IMR-90 (cell line): Measurements from ENCODE around the gene DUOX1. TPM values are rescaled to one million over a fixed set of nuclear protein-coding genes. Genes with fewer than 3 reads are reported as not detected.

ENCODE experiments used
- ATAC-seq: fragments of 200-7000 bp; cut with Tn5 transposase; 2 replicates; pipeline ENCODE4 v1.9.1; 2020; ENCODE audit warnings: low read depth, mild to moderate bottlenecking, moderate library complexity
- BruUV-seq: library from RNA; stranded (reverse); fragments of 400-500 nt; replicated peaks from 2 replicates; lab custom pipeline; 2021; lab: Mats Ljungman, UMichigan
- CTCF ChIA-PET: fragments of 300-600 bp; formaldehyde crosslinking; extraction: SDS; loops from one replicate; lab custom pipeline; 2021; ENCODE audit warnings: antibody characterized with exemption; lab: Yijun Ruan, JAX
- POLR2A ChIA-PET: fragments of 300-600 bp; sonication (Branson Sonifier 250); formaldehyde crosslinking; loops from one replicate; lab custom pipeline; 2022; ENCODE audit warnings: antibody characterized with exemption; ENCODE audit not compliant: unreplicated experiment; lab: Charles Lee
- DNase-seq: peaks from one replicate; pipeline ENCODE4 v3.0.0; 2013
- H2AFZ ChIP-seq: replicated peaks from 2 replicates; pipeline ENCODE3; 2013; ENCODE audit warnings: low read length, mild to moderate bottlenecking; ENCODE audit not compliant: poor library complexity
- H2AK5ac ChIP-seq: 2 replicates; pipeline ENCODE4 v1.6.1; 2013; ENCODE audit warnings: low read depth, low read length, inconsistent platforms
- H2AK9ac ChIP-seq: replicated peaks from 2 replicates; pipeline ENCODE3; 2013; ENCODE audit warnings: mild to moderate bottlenecking, low read depth, low read length, moderate library complexity; ENCODE audit not compliant: poor library complexity
- H2BK120ac ChIP-seq: 2 replicates; pipeline ENCODE4 v1.6.1; 2013; ENCODE audit warnings: low read depth, low read length, inconsistent platforms
- H2BK15ac ChIP-seq: 3 replicates; pipeline ENCODE4 v1.6.1; 2013; ENCODE audit warnings: low read depth, low read length, inconsistent platforms
- H2BK20ac ChIP-seq: 2 replicates; pipeline ENCODE4 v1.6.1; 2013; ENCODE audit warnings: low read depth, mild to moderate bottlenecking, inconsistent platforms, low read length, moderate library complexity
- H2BK5ac ChIP-seq: 2 replicates; pipeline ENCODE4 v1.6.1; 2013; ENCODE audit warnings: mild to moderate bottlenecking, low read depth, low read length, inconsistent platforms; ENCODE audit not compliant: poor library complexity, severe bottlenecking
- H3K14ac ChIP-seq: replicated peaks from 2 replicates; pipeline ENCODE4 v1.6.1; 2013; ENCODE audit warnings: low read depth, low read length, inconsistent platforms
- H3K18ac ChIP-seq: 2 replicates; pipeline ENCODE4 v1.6.1; 2013; ENCODE audit warnings: low read depth, low read length, control low read depth
- H3K23ac ChIP-seq: 2 replicates; pipeline ENCODE4 v1.6.1; 2013; ENCODE audit warnings: low read depth, low read length, inconsistent platforms
- H3K27ac ChIP-seq: 2 replicates; pipeline ENCODE4 v1.5.1; 2013; ENCODE audit warnings: mild to moderate bottlenecking, control low read depth, low read length; ENCODE audit not compliant: insufficient read depth
- H3K27me3 ChIP-seq: 2 replicates; pipeline ENCODE4 v1.6.1; 2013; ENCODE audit warnings: low read length; ENCODE audit not compliant: control insufficient read depth, insufficient read depth
- H3K36me3 ChIP-seq: 2 replicates; pipeline ENCODE4 v1.6.1; 2013; ENCODE audit warnings: low read length, mixed read lengths; ENCODE audit not compliant: control insufficient read depth, insufficient read depth
- H3K4ac ChIP-seq: 2 replicates; pipeline ENCODE4 v1.6.1; 2013; ENCODE audit warnings: low read depth, low read length, inconsistent platforms
- H3K4me1 ChIP-seq: 2 replicates; pipeline ENCODE4 v1.6.1; 2013; ENCODE audit warnings: low read length, mixed read lengths; ENCODE audit not compliant: control insufficient read depth, insufficient read depth
- H3K4me2 ChIP-seq: 2 replicates; pipeline ENCODE4 v1.6.1; 2013; ENCODE audit warnings: low read depth, mild to moderate bottlenecking, control low read depth, low read length, moderate library complexity
- H3K4me3 ChIP-seq: 2 replicates; pipeline ENCODE4 v1.5.1; 2013; ENCODE audit warnings: low read depth, mild to moderate bottlenecking, control low read depth, low read length, moderate library complexity; ENCODE audit not compliant: insufficient read depth
- H3K56ac ChIP-seq: 2 replicates; pipeline ENCODE4 v1.6.1; 2013; ENCODE audit warnings: low read length, inconsistent platforms; ENCODE audit not compliant: insufficient read depth; ENCODE audit errors: extremely low read depth
- H3K79me1 ChIP-seq, 2 experiments: 2 replicates each; pipeline ENCODE4 v1.6.1; 2013; ENCODE audit warnings: low read length in 2 of 2, inconsistent platforms in 1 of 2, low read depth in 1 of 2
- H3K9ac ChIP-seq: 2 replicates; pipeline ENCODE4 v1.6.1; 2013; ENCODE audit warnings: low read depth, low read length, control low read depth
- H3K9me1 ChIP-seq: 2 replicates; pipeline ENCODE4 v1.6.1; 2013; ENCODE audit warnings: low read length, inconsistent platforms; ENCODE audit not compliant: insufficient read depth
- H3K9me3 ChIP-seq: 2 replicates; pipeline ENCODE4 v1.6.1; 2013; ENCODE audit warnings: low read length; ENCODE audit not compliant: control insufficient read depth, insufficient read depth
- H4K20me1 ChIP-seq: 2 replicates; pipeline ENCODE4 v1.6.1; 2013; ENCODE audit warnings: low read length, inconsistent platforms; ENCODE audit not compliant: insufficient read depth
- H4K5ac ChIP-seq: 2 replicates; pipeline ENCODE4 v1.6.1; 2013; ENCODE audit warnings: mild to moderate bottlenecking, low read depth, low read length, control low read depth
- H4K8ac ChIP-seq, 2 experiments: 2 replicates each; pipeline ENCODE4 v1.6.1; 2013; ENCODE audit warnings: low read depth in 2 of 2, low read length in 2 of 2, control low read depth in 1 of 2, inconsistent platforms in 1 of 2
- H4K91ac ChIP-seq: 2 replicates; pipeline ENCODE4 v1.6.1; 2013; ENCODE audit warnings: low read depth, low read length, inconsistent platforms; ENCODE audit not compliant: insufficient read depth
- BHLHE40 ChIP-seq: fragments of 150-350 bp; IDR thresholded peaks from 2 replicates; pipeline ENCODE4 v1.6.1; 2016; ENCODE audit warnings: mild to moderate bottlenecking, low read depth, low read length
- CEBPB ChIP-seq: IDR thresholded peaks from 2 replicates; pipeline ENCODE4 v1.6.1; 2012; ENCODE audit warnings: low read depth, low read length, improper control_type of control experiment
- CHD1 ChIP-seq: IDR thresholded peaks from 2 replicates; pipeline ENCODE4 v1.6.1; 2012; ENCODE audit warnings: low read depth, low read length, improper control_type of control experiment
- FOS ChIP-seq: fragments of 150-350 bp; IDR thresholded peaks from 2 replicates; pipeline ENCODE4 v1.6.1; 2016; ENCODE audit warnings: low read depth, low read length
- MAFK ChIP-seq: IDR thresholded peaks from 2 replicates; pipeline ENCODE4 v1.6.1; 2012; ENCODE audit warnings: low read depth, low read length, improper control_type of control experiment
- MAZ ChIP-seq: IDR thresholded peaks from 2 replicates; pipeline ENCODE4 v1.6.1; 2012; ENCODE audit warnings: low read depth, mild to moderate bottlenecking, low read length, improper control_type of control experiment, moderate library complexity, borderline replicate concordance
- MXI1 ChIP-seq: IDR thresholded peaks from 2 replicates; pipeline ENCODE4 v1.6.1; 2012; ENCODE audit warnings: low read depth, mild to moderate bottlenecking, low read length, moderate library complexity, borderline replicate concordance
- NFE2L2 ChIP-seq: fragments of 150-350 bp; IDR thresholded peaks from 2 replicates; pipeline ENCODE4 v1.6.1; 2016; ENCODE audit warnings: low read depth, mild to moderate bottlenecking, low read length
- POLR2A ChIP-seq: IDR thresholded peaks from 2 replicates; pipeline ENCODE4 v1.6.1; 2012; ENCODE audit warnings: mild to moderate bottlenecking, low read depth, low read length
- RAD21 ChIP-seq: IDR thresholded peaks from 2 replicates; pipeline ENCODE4 v1.6.1; 2012; ENCODE audit warnings: low read length, improper control_type of control experiment
- RCOR1 ChIP-seq: IDR thresholded peaks from 2 replicates; pipeline ENCODE4 v1.6.1; 2012; ENCODE audit warnings: mild to moderate bottlenecking, low read length, improper control_type of control experiment; ENCODE audit not compliant: insufficient replicate concordance
- RFX5 ChIP-seq: IDR thresholded peaks from 2 replicates; pipeline ENCODE4 v1.8.0; 2012; ENCODE audit warnings: low read depth, mild to moderate bottlenecking, low read length, moderate library complexity
- SMC3 ChIP-seq: fragments of 150-350 bp; IDR thresholded peaks from 2 replicates; pipeline ENCODE4 v1.6.1; 2016; ENCODE audit warnings: low read depth, mild to moderate bottlenecking, antibody characterized with exemption, low read length, moderate library complexity
- WGBS, 2 experiments: methylation state at CpG; one replicate each; pipeline versions ENCODE4 v1.1.5 to v1.1.7; 2013; ENCODE audit warnings: missing lambda C conversion rate in 2 of 2; ENCODE audit not compliant: insufficient read length in 1 of 2; ENCODE audit errors: extremely low coverage in 2 of 2; 5-methylcytosine and 5-hydroxymethylcytosine counted together
- dilution Hi-C: fragments of 300-500 bp; cut with HindIII; formaldehyde crosslinking; loops from one replicate; pipeline ENCODE4 v1.14.3; 2018; ENCODE audit warnings: low sequenced_read_pairs; ENCODE audit not compliant: unreplicated experiment
- in situ Hi-C: fragments of 300-500 bp; cut with MboI; formaldehyde crosslinking; loops from 3 replicates; pipeline ENCODE4 v1.14.3; 2019; ENCODE audit warnings: low sequenced_read_pairs, inconsistent platforms, mixed read lengths
- intact Hi-C: fragments of 100-400 bp; cut with micrococcal nuclease; formaldehyde crosslinking; loops from 2 replicates; pipeline ENCODE4 v1.10.0; 2022
- polyA plus RNA-seq, 3 experiments: library from polyadenylated mRNA; depleted of rRNA; stranded (reverse); fragments of >200 nt; gene quantifications; 2 replicates each; pipeline ENCODE4 v1.2.3, GENCODE V29; 2012; ENCODE audit warnings: low replicate concordance in 1 of 3
- total RNA-seq: library from RNA; depleted of rRNA; stranded (reverse); fragments of >200 nt; gene quantifications from 2 replicates; pipeline ENCODE4 v1.2.3, GENCODE V29; 2012
- TF ChIP-seq, protein P1 (sequence below): conservative IDR thresholded peaks from 2 replicates; pipeline ENCODE4 v1.5.1; 2012; ENCODE audit warnings: mild to moderate bottlenecking, low read depth, low read length, improper control_type of control experiment
- TF ChIP-seq, protein P2 (sequence below): fragments of 150-350 bp; IDR thresholded peaks from 2 replicates; pipeline ENCODE4 v1.6.1; 2016; ENCODE audit warnings: low read depth, mild to moderate bottlenecking, low read length, moderate library complexity, borderline replicate concordance

DUOX1 gene
- total and polyA plus RNA-seq, 2 of the 4 experiments (the other 2 are of a cell fraction), result not detected

DNA sequence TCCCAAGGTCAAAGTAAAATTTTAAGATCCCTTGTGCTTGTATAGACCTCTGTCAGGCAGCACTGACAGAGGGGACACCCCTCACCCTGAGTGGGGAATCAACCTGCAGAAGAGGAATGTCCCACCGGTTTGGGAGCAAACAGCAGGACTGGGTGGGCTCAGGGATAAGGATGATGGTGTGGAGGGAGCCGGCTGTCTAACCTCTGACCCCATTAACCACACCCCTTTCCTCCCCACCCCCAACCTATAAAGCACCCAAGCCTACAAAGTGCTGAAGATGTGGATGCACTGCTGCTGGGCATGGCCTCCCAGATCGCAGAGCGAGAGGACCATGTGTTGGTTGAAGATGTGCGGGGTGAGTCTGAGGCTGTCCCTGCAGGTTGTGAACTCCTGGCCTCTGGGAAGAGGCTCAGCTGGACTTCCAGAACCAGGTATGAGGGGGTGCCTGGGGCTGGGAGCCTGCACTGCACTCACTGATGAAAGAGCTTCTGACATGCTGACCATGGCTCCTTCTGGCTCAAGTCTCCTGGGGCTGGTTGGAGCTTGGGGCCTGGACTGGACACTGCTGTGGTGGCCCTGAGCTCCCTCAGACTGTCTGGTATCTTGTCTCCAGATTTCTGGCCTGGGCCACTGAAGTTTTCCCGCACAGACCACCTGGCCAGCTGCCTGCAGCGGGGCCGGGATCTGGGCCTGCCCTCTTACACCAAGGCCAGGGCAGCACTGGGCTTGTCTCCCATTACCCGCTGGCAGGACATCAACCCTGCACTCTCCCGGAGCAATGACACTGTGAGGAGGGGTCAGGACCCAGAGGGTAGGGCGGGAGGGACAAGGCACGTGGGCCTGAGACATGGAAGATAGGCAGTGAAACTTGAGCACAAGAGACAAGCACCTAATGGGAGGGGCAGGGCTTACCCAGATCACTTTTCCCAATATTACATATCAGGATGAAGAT is 9.3 kb downstream of the DUOX1 start:
- no peak overlapping the region for H2BK15ac ChIP-seq
- H3K27ac ChIP-seq, result no peak overlapping the region
- no peaks in the 10 kb centered on the region for H4K20me1 ChIP-seq
- H3K4me2 ChIP-seq, result no peak overlapping the region
- H4K5ac ChIP-seq, result no peak overlapping the region
- no peak overlapping the region for H2AK9ac ChIP-seq
- no peak overlapping the region for H3K14ac ChIP-seq
- POLR2A ChIA-PET, result no interaction called here
- WGBS, 2 experiments, result no CpG with 5 or more reads among the region's 12 CpGs
- no peaks in the 10 kb centered on the region for H3K36me3 ChIP-seq
- no peak overlapping the region for H3K56ac ChIP-seq
- no peak overlapping the region for H3K4me3 ChIP-seq
- no peak overlapping the region for H3K4ac ChIP-seq
- DNase-seq (no peak), ATAC-seq (no peak)
- dilution Hi-C loops (no loop called here), in situ Hi-C loops (no loop called here), intact Hi-C loops (no loop called here)
- H3K23ac ChIP-seq, result no peak overlapping the region
- H2BK120ac ChIP-seq, result no peak overlapping the region
- no peak overlapping the region for H2AFZ ChIP-seq
- H3K79me1 ChIP-seq, result no peaks in the 10 kb centered on the region
- H2AK5ac ChIP-seq, result no peak overlapping the region
- no peak overlapping the region for H2BK5ac ChIP-seq
- H4K8ac ChIP-seq, result no peak overlapping the region
- H3K4me1 ChIP-seq, result no peaks in the 10 kb centered on the region
- no peak overlapping the region for H3K9ac ChIP-seq
- no peak overlapping the region for H2BK20ac ChIP-seq
- no peaks in the 10 kb centered on the region for H3K9me1 ChIP-seq
- no TSS peak for BruUV-seq
- H3K18ac ChIP-seq, result no peak overlapping the region
- H3K27me3 ChIP-seq, result peaks cover 62% of the 10 kb centered on the region
- H4K91ac ChIP-seq, result no peak overlapping the region
- CTCF ChIA-PET, result interaction anchor here (0.8 kb wide), 1 partner anchor 12 kb away, joined by 4 read pairs; no protein-coding TSS in a partner anchor
- H3K9me3 ChIP-seq, result peaks cover 3% of the 10 kb centered on the region; the same call in 1 of the 2 replicates
- no peak for TF ChIP-seq MAZ
- no peak for TF ChIP-seq BHLHE40
- no peak for TF ChIP-seq POLR2A
- TF ChIP-seq RAD21, result no peak
- no peak for TF ChIP-seq NFE2L2
- TF ChIP-seq FOS, result no peak
- TF ChIP-seq MXI1, result no peak
- TF ChIP-seq, protein P1, sequence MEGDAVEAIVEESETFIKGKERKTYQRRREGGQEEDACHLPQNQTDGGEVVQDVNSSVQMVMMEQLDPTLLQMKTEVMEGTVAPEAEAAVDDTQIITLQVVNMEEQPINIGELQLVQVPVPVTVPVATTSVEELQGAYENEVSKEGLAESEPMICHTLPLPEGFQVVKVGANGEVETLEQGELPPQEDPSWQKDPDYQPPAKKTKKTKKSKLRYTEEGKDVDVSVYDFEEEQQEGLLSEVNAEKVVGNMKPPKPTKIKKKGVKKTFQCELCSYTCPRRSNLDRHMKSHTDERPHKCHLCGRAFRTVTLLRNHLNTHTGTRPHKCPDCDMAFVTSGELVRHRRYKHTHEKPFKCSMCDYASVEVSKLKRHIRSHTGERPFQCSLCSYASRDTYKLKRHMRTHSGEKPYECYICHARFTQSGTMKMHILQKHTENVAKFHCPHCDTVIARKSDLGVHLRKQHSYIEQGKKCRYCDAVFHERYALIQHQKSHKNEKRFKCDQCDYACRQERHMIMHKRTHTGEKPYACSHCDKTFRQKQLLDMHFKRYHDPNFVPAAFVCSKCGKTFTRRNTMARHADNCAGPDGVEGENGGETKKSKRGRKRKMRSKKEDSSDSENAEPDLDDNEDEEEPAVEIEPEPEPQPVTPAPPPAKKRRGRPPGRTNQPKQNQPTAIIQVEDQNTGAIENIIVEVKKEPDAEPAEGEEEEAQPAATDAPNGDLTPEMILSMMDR, result no peak
- no peak for TF ChIP-seq CHD1
- no peak for TF ChIP-seq SMC3
- no peak for TF ChIP-seq CEBPB
- TF ChIP-seq RFX5, result no peak
- TF ChIP-seq MAFK, result no peak
- TF ChIP-seq RCOR1, result no peak
- TF ChIP-seq, protein P2, sequence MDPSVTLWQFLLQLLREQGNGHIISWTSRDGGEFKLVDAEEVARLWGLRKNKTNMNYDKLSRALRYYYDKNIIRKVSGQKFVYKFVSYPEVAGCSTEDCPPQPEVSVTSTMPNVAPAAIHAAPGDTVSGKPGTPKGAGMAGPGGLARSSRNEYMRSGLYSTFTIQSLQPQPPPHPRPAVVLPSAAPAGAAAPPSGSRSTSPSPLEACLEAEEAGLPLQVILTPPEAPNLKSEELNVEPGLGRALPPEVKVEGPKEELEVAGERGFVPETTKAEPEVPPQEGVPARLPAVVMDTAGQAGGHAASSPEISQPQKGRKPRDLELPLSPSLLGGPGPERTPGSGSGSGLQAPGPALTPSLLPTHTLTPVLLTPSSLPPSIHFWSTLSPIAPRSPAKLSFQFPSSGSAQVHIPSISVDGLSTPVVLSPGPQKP, result no peak
